ENCODE data around the gene TEX13D.

Gene TEX13D

GRCh38 chrX:124346117-124346876 lies 13.8 kb downstream of the TEX13D start, which contains the start of gene SH2D1A:
Gene SH2D1A (plus strand): TSS chrX:124346563. CDS start chrX:124346643, 80 bp downstream.
- H3K9me3 ChIP-seq (ENCODE audit: severe bottlenecking), result no peaks in the 10 kb centered on the region
- DNase-seq, result no peak
- peaks cover 60% of the 10 kb centered on the region for H3K27me3 ChIP-seq (ENCODE audit: insufficient read depth, low read depth, severe bottlenecking)
- H3K27ac ChIP-seq, result no peak within 1 kb of the TSS
- TF ChIP-seq CTCF (IDR thresholded peaks at IDR 0.05; ENCODE audit: low read depth, low read length), result no peak
- no peaks in the 10 kb centered on the region for H3K36me3 ChIP-seq
- H3K4me3 ChIP-seq (ENCODE audit: low read depth, low read length), result no peak within 1 kb of the TSS

GRCh38 chrX:124346877-124347241 lies 14.4 kb downstream of the TEX13D start:
- H3K36me3 ChIP-seq, result no peaks in the 10 kb centered on the region
- no peak for TF ChIP-seq CTCF (IDR thresholded peaks at IDR 0.05; ENCODE audit: low read depth, low read length)
- H3K27ac ChIP-seq, result no peak overlapping the region
- peaks cover 58% of the 10 kb centered on the region for H3K27me3 ChIP-seq (ENCODE audit: insufficient read depth, low read depth, severe bottlenecking)
- H3K4me3 ChIP-seq (ENCODE audit: low read depth, low read length), result no peak overlapping the region
- H3K9me3 ChIP-seq (ENCODE audit: severe bottlenecking), result no peaks in the 10 kb centered on the region
- no peak for DNase-seq

- Histone ChIP-seq H3K4me3 (ENCODE audit: low read depth, low read length) (no peak overlapping the region), H3K9me3 (ENCODE audit: severe bottlenecking) (no peaks in the 10 kb centered on the region), H3K27ac (no peak overlapping the region)
Measured at GRCh38 chrX:124347242-124347641, 14.8 kb downstream of the TEX13D start.

GRCh38 chrX:124348182-124348581 lies 15.7 kb downstream of the TEX13D start:
- H3K36me3 ChIP-seq, result no peaks in the 10 kb centered on the region
- DNase-seq, result no peak
- no peak overlapping the region for H3K4me3 ChIP-seq (ENCODE audit: low read depth, low read length)
- peaks cover 60% of the 10 kb centered on the region for H3K27me3 ChIP-seq (ENCODE audit: insufficient read depth, low read depth, severe bottlenecking)
- no peaks in the 10 kb centered on the region for H3K9me3 ChIP-seq (ENCODE audit: severe bottlenecking)
- no peak overlapping the region for H3K27ac ChIP-seq
- no peak for TF ChIP-seq CTCF (IDR thresholded peaks at IDR 0.05; ENCODE audit: low read depth, low read length)

More at GRCh38 chrX:124347242-124347641, 14.8 kb downstream of the TEX13D start:
- no peak for TF ChIP-seq CTCF (IDR thresholded peaks at IDR 0.05; ENCODE audit: low read depth, low read length)
- no peak for DNase-seq
- H3K36me3 ChIP-seq, result no peaks in the 10 kb centered on the region
- H3K27me3 ChIP-seq (ENCODE audit: insufficient read depth, low read depth, severe bottlenecking), result peaks cover 58% of the 10 kb centered on the region

GRCh38 chrX:124348885-124349453 lies 16.5 kb downstream of the TEX13D start:
- no peak for DNase-seq
- H3K4me3 ChIP-seq (ENCODE audit: low read depth, low read length), result no peak overlapping the region
- H3K27ac ChIP-seq, result no peak overlapping the region
- H3K27me3 ChIP-seq (ENCODE audit: insufficient read depth, low read depth, severe bottlenecking), result peaks cover 60% of the 10 kb centered on the region
- no peaks in the 10 kb centered on the region for H3K9me3 ChIP-seq (ENCODE audit: severe bottlenecking)
- no peak for TF ChIP-seq CTCF (IDR thresholded peaks at IDR 0.05; ENCODE audit: low read depth, low read length)
- H3K36me3 ChIP-seq, result no peaks in the 10 kb centered on the region

All from WERI-Rb-1 (cell line).